Measurements from ENCODE around the gene ACADVL.

Gene ACADVL

DNA sequence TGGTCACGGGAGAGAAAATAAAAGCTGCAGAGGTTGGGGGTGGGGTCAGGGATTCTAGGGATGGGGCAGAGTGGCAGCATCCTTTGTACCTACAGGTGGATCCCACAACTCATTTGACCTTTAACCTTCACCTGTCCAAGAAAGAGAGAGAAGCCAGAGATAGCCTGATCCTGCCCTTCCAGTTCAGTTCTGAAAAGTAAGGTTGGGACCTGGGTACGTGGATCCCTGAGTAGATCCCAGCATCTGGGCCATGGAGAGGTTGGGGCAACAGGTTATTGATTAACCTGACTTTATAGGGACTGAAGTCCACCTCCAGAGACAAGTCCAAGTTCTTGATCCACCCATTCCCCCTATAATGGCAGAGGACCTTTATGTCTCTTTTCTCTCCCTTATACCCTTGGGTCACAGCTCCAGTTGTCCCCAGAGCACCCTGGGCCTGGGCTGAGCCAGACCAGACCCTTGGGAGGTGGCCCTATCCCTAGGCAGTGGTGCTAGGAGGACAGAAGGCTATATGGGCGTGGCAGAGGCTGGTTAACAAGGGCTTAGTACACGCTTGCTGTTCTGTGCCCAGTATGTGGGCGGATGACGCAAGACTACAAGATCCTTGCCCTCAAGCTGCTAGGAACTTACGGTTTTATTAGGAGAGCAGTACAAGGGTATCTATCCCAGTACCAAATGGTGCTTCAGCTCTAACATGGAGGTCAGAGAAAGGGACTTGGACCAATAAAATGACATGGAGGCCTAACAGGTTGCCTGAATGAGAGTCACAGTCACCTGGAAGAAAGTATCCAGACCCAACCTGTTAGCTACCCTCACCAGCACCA is 39.2 kb downstream of the ACADVL start:
- DNase-seq (ENCODE audit: insufficient read length, low spot score) (no peak), FAIRE-seq (peak; percentile 52)
- no peak for TF ChIP-seq PAX5 (IDR thresholded peaks at IDR 0.05; ENCODE audit: insufficient read depth, low read length, severe bottlenecking)
- TF ChIP-seq POLR2A (IDR thresholded peaks at IDR 0.05; ENCODE audit: low read depth, low read length) = no peak; the same call in 1 of the 2 replicates
- no peak for TF ChIP-seq POLR2AphosphoS5 (IDR thresholded peaks at IDR 0.05; ENCODE audit: low read depth, low read length)
- TF ChIP-seq TAF1 (IDR thresholded peaks at IDR 0.05; ENCODE audit: low read depth, low read length) = no peak
- TF ChIP-seq POU2F2 (IDR thresholded peaks at IDR 0.05; ENCODE audit: low read depth, low read length) = no peak
- no peak for TF ChIP-seq SPI1 (IDR thresholded peaks at IDR 0.05; ENCODE audit: low read depth, low read length)

DNA sequence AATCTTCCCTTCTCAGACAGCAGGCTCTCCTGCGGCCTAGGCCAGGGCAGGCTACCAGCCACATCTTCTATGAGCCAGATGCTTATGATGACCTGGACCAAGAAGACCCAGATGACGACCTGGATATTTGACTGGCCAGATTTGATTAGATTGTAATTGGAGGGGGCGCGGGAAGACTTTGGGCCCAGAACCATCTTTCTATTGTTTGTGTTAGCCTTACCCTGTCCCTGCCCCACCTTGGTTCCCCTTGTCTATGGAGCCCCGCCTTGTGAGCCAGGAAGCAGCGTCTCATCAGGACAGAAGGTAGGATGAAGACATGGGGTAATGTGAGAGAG is 39.8 kb downstream of the ACADVL start:
- FAIRE-seq = no peak
- no peak for DNase-seq (ENCODE audit: insufficient read length, low spot score)
- TF ChIP-seq PAX5 (IDR thresholded peaks at IDR 0.05; ENCODE audit: insufficient read depth, low read length, severe bottlenecking) = no peak
- TF ChIP-seq POU2F2 (IDR thresholded peaks at IDR 0.05; ENCODE audit: low read depth, low read length) = no peak
- no peak for TF ChIP-seq POLR2A (IDR thresholded peaks at IDR 0.05; ENCODE audit: low read depth, low read length)
- TF ChIP-seq SPI1 (IDR thresholded peaks at IDR 0.05; ENCODE audit: low read depth, low read length) = no peak
- no peak for TF ChIP-seq POLR2AphosphoS5 (IDR thresholded peaks at IDR 0.05; ENCODE audit: low read depth, low read length)
- TF ChIP-seq TAF1 (IDR thresholded peaks at IDR 0.05; ENCODE audit: low read depth, low read length) = no peak

DNA sequence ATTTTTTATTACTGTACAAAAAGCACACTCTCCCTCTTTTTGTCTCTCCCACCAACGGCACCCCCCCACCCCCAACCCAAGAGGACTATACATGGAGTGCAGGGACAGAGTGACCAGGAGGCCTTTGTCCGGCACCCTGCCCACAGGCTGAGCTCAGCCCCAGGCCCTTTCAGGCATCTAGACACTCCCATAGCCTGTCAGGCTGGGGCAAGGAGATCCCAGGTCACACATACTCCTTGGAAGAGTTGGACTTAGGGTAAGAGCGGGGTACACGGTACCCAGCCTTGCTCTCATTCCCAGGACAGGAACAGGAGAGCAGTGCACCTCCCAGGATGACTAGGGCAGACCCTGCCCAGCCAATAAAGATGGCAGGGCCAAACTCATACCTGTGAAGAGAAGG is 40.4 kb downstream of the ACADVL start:
- DNase-seq (ENCODE audit: insufficient read length, low spot score) (no peak), FAIRE-seq (no peak)
- TF ChIP-seq POLR2AphosphoS5 (IDR thresholded peaks at IDR 0.05; ENCODE audit: low read depth, low read length) (no peak), POU2F2 (IDR thresholded peaks at IDR 0.05; ENCODE audit: low read depth, low read length) (0 out of 2 replicates have a peak, but pooled peaks have one; percentile 28), TAF1 (IDR thresholded peaks at IDR 0.05; ENCODE audit: low read depth, low read length) (no peak), PAX5 (IDR thresholded peaks at IDR 0.05; ENCODE audit: insufficient read depth, low read length, severe bottlenecking) (no peak), POLR2A (IDR thresholded peaks at IDR 0.05; ENCODE audit: low read depth, low read length) (no peak; the same call in 1 of the 2 replicates)

DNA sequence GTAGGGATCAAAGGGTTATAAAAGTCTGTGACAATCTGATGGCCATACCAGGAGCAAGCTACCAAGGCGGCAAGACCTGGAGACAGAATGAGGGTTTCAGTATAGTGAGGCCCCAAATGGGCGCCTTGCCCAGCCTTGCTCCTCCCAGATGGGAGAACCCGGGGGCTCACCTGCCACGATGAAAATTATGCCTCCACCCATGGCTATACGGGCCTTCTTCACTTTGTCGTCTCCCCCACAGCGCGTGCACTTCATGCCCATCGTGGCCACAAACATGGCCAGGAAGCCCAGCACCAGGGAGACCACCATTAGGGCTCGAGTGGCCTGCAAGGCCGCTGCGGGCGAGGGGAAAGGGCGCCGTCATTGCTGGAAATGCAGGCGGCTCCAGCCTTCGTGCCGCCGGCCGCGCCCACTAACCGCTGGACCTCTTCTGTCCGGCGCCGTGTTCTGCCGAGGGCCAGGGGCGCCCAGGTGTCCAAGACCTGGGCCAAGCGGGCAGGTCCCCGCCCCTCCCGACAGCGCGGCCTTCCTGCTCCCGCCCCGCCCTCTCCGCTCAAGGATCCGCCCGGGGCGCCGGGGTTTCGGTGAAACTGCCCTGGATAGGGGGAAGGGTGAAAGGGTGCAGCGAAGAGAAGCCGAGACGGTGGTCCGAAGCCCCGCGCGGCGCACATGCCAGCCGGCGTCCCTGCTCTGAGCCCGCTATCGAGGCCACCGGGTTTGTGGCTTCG is 41.1 kb downstream of the ACADVL start:
- TF ChIP-seq POU2F2 (IDR thresholded peaks at IDR 0.05; ENCODE audit: low read depth, low read length) = 0 out of 2 replicates have a peak, but pooled peaks have one; percentile 1
- no peak for TF ChIP-seq PAX5 (IDR thresholded peaks at IDR 0.05; ENCODE audit: insufficient read depth, low read length, severe bottlenecking)
- DNase-seq (ENCODE audit: insufficient read length, low spot score) (peak; percentile 79), FAIRE-seq (peak; percentile 76)

DNA sequence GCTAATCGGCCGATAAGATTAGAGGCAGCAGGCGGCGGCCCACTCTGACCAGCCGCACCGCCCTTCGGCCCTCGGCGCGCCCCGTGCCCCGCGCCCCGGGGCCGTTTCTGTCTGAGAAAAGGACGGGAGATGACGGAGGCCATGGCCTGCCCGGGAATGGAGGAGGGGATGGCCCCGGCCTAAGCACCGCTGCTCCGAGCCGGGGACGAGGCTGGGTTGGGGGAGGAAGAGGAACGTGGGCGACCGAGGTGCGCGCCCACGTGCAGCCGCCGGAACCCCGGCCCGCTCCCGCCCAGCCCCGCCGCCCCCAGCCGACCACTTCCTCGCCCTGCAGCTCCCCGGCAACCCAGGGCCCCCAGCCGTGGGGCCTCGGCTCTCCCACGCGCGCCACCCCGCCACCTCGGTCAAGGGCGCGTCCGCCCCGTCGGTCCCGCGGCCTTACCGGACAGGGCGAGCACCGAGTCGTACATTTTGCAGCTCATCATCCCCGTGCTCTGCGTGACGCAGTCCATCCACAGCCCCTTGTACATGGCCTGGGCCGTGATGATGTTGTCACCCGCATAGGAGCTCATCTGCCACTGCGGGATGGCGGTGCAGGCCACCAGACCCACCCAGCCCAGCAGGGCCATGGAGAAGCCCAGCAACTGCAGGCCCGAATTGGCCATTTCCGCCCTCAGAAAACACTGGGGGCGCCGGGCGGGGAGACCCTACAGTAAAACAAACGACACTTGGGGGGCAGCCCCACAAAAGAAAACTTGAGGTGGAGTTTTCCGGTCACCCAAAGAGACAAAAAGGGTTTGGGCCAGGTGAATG is 41.8 kb downstream of the ACADVL start:
- peak; percentile 77 for FAIRE-seq
- peak; percentile 64 for DNase-seq (ENCODE audit: insufficient read length, low spot score)
- TF ChIP-seq SPI1 (IDR thresholded peaks at IDR 0.05; ENCODE audit: low read depth, low read length) (no peak), PAX5 (IDR thresholded peaks at IDR 0.05; ENCODE audit: insufficient read depth, low read length, severe bottlenecking) (no peak), POU2F2 (IDR thresholded peaks at IDR 0.05; ENCODE audit: low read depth, low read length) (no peak), POLR2AphosphoS5 (IDR thresholded peaks at IDR 0.05; ENCODE audit: low read depth, low read length) (no peak), POLR2A (IDR thresholded peaks at IDR 0.05; ENCODE audit: low read depth, low read length) (no peak), TAF1 (IDR thresholded peaks at IDR 0.05; ENCODE audit: low read depth, low read length) (no peak)

DNA sequence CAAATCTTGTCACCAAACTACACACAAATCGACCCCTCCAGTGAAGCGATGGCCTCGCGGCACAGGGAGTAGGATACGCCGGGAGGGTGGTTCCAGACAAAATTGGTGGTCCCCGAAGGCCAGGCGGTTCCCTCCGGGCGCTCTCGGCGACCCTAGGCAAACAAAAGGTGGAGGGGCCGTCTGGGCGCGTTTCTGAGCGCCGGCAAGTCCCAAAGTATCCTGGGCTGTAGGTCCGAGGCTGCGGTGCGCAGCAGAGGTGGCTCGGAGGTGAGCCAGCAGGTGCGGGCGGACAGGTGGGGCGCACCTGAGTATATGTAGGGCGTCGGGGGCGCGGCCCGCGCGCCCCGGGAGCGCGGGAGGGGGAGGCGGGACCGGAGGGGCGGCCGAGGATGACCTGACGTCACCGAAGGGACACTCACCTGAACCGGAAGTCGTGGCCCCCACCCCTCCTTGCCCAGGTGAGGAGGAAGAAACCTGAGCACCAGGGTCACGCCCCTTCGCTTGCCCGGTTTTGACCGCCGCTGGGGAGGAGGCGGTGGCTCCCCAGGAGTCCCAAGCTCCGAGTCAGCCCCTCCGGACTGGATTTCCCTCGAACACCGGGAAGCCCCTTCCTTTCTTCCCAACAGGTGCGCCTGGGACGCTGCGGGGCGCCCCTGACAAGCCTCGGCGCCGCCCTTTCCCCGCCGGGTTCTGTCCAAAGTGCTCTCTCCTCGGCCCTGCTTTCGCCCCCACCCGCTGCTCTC is 42.6 kb downstream of the ACADVL start, which contains the start of gene CLDN7:
CLDN7 (minus strand) TSS at position 287 of the 743 bp plus-strand sequence. CDS start 435 bp downstream, outside the sequence.
- TF ChIP-seq PAX5 (IDR thresholded peaks at IDR 0.05; ENCODE audit: insufficient read depth, low read length, severe bottlenecking) = no peak
- no peak for TF ChIP-seq POU2F2 (IDR thresholded peaks at IDR 0.05; ENCODE audit: low read depth, low read length)
- no peak for TF ChIP-seq POLR2AphosphoS5 (IDR thresholded peaks at IDR 0.05; ENCODE audit: low read depth, low read length)
- TF ChIP-seq SPI1 (IDR thresholded peaks at IDR 0.05; ENCODE audit: low read depth, low read length) = no peak
- TF ChIP-seq TAF1 (IDR thresholded peaks at IDR 0.05; ENCODE audit: low read depth, low read length) = no peak
- TF ChIP-seq POLR2A (IDR thresholded peaks at IDR 0.05; ENCODE audit: low read depth, low read length) = no peak
- DNase-seq (ENCODE audit: insufficient read length, low spot score) (no peak), FAIRE-seq (no peak)

DNA sequence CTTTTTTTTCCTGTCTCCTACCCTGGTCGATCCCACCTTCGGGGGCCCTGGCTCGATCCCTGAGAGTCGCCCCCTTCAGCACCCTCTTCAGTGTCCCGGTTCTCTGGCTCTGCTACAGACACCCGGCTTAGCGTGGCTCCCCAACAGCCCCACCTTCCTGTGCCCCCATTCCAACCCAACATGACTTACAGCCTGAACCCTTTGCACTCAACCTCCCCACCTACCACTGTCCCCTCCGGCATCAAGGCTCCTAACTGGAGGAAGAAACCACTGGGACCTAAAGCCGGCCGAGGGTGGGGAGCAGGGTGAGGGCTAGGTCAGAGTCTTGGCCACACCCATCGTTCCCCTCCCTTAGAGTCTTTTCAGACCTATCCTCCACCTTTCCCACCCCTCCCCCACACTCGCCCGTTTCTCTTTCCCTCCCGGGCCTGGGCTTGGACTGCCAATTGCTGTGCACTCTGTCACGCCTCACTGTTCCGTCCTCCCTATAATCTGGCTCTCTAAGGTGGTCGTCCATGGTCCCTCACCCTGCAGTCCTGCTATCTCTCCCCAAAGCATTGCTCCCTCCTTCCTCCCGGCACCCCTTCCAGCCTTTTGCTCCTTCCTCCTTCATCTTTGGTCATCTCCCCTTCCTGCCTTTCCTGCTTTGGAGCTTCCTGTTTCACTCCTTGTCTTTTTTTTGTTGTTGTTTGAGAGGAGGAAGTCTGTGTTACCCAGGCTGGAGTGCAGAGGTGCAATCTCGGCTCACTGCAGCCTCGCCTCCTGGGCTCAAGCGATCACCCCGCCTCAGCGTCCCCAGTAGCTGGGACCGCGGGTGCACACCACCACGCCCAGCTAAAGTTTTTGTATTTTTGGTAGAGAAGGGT is 43.4 kb downstream of the ACADVL start:
- DNase-seq (ENCODE audit: insufficient read length, low spot score) (no peak), FAIRE-seq (no peak)
- TF ChIP-seq POLR2A (IDR thresholded peaks at IDR 0.05; ENCODE audit: low read depth, low read length) = no peak
- no peak for TF ChIP-seq SPI1 (IDR thresholded peaks at IDR 0.05; ENCODE audit: low read depth, low read length)
- no peak for TF ChIP-seq PAX5 (IDR thresholded peaks at IDR 0.05; ENCODE audit: insufficient read depth, low read length, severe bottlenecking)
- TF ChIP-seq POU2F2 (IDR thresholded peaks at IDR 0.05; ENCODE audit: low read depth, low read length) = no peak
- no peak for TF ChIP-seq TAF1 (IDR thresholded peaks at IDR 0.05; ENCODE audit: low read depth, low read length)
- no peak for TF ChIP-seq POLR2AphosphoS5 (IDR thresholded peaks at IDR 0.05; ENCODE audit: low read depth, low read length)

DNA sequence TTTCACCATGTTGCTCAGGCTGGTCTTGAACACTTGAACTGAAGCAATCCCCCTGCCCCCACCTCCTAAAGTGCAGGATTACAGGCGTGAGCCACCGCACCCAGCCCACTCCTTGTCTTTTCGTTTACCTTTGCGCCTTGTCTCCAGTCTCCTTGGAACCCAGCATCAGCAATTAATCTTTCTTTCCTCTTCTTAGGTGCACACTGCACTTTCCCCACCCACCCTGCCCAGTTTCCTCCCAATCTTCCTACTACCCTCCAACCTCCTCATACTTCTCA is 44.0 kb downstream of the ACADVL start:
- FAIRE-seq (no peak), DNase-seq (ENCODE audit: insufficient read length, low spot score) (no peak)
- no peak for TF ChIP-seq SPI1 (IDR thresholded peaks at IDR 0.05; ENCODE audit: low read depth, low read length)
- TF ChIP-seq POLR2AphosphoS5 (IDR thresholded peaks at IDR 0.05; ENCODE audit: low read depth, low read length) = no peak
- TF ChIP-seq TAF1 (IDR thresholded peaks at IDR 0.05; ENCODE audit: low read depth, low read length) = no peak
- no peak for TF ChIP-seq POU2F2 (IDR thresholded peaks at IDR 0.05; ENCODE audit: low read depth, low read length)
- TF ChIP-seq POLR2A (IDR thresholded peaks at IDR 0.05; ENCODE audit: low read depth, low read length) = no peak
- no peak for TF ChIP-seq PAX5 (IDR thresholded peaks at IDR 0.05; ENCODE audit: insufficient read depth, low read length, severe bottlenecking)

Measured in GM12891 (cell line).